Rectal smooth muscle tissue (tissue), 1 donor: ENCODE results near the gene ZBTB44.

Experiments
- H3K27ac ChIP-seq: one replicate; pipeline ENCODE4 v1.7.0; 2013; ENCODE audit warnings: low read depth, low read length, inconsistent platforms
- H3K27me3 ChIP-seq: one replicate; pipeline ENCODE4 v1.7.0; 2013; ENCODE audit warnings: low read length; ENCODE audit not compliant: control insufficient read depth, insufficient read depth
- H3K36me3 ChIP-seq: one replicate; pipeline ENCODE4 v1.7.0; 2013; ENCODE audit warnings: low read length; ENCODE audit not compliant: control insufficient read depth, insufficient read depth
- H3K4me1 ChIP-seq: one replicate; pipeline ENCODE4 v1.7.0; 2013; ENCODE audit warnings: low read length; ENCODE audit not compliant: control insufficient read depth, insufficient read depth
- H3K4me3 ChIP-seq: one replicate; pipeline ENCODE4 v1.7.0; 2013; ENCODE audit warnings: low read length
- H3K9ac ChIP-seq: one replicate; pipeline ENCODE4 v1.7.0; 2013; ENCODE audit warnings: low read length

ZBTB44 gene

DNA sequence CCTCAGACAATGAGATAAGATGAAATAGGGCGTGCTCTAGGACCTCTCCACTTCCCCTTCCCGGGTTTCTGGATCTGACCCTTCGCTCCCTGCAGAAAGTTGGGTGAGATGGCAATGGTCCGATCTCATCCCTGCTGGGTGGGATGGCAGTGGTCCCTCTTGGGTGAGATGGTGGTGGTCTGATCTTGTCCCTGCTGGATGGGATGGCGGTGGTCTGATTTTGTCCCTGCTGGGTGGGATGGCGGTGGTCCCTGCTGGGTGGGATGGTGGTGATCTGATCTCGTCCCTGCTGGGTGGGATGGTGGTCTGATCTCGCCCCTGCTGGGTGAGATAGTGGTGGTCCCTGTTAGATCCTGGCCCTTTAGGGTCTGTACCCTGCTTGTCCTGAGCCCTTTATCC lies 133.8 kb downstream of the ZBTB44 start:
- peak overlapping the region; percentile 3 for H3K4me3 ChIP-seq
- no peak overlapping the region for H3K27ac ChIP-seq
- H3K4me1 ChIP-seq = no peaks in the 10 kb centered on the region
- H3K36me3 ChIP-seq = no peaks in the 10 kb centered on the region
- H3K9ac ChIP-seq = no peak overlapping the region
- H3K27me3 ChIP-seq = no peaks in the 10 kb centered on the region

DNA sequence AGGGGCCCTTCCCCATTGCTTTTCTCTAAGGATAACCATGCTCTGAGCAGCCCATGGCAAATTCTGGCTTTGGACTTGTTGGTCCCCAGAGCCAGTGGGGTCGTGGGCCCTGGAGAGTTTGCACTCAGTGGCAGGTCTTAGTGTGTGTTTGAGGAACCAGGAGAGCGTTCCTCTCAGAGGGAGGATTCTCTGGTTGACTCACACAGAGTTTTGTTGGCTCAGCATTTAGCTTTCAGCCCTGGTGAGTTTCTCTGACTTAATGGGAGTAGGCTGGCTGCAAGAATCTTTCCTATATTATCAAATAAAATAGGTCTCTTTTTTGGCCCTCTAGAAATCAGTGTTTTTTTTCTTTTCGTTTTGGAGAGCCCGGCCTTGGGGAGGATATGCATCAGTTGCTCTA lies 134.2 kb downstream of the ZBTB44 start:
- Histone ChIP-seq H3K36me3 (no peaks in the 10 kb centered on the region), H3K4me3 (no peak overlapping the region), H3K9ac (no peak overlapping the region), H3K27ac (no peak overlapping the region), H3K4me1 (no peaks in the 10 kb centered on the region), H3K27me3 (no peaks in the 10 kb centered on the region)

DNA sequence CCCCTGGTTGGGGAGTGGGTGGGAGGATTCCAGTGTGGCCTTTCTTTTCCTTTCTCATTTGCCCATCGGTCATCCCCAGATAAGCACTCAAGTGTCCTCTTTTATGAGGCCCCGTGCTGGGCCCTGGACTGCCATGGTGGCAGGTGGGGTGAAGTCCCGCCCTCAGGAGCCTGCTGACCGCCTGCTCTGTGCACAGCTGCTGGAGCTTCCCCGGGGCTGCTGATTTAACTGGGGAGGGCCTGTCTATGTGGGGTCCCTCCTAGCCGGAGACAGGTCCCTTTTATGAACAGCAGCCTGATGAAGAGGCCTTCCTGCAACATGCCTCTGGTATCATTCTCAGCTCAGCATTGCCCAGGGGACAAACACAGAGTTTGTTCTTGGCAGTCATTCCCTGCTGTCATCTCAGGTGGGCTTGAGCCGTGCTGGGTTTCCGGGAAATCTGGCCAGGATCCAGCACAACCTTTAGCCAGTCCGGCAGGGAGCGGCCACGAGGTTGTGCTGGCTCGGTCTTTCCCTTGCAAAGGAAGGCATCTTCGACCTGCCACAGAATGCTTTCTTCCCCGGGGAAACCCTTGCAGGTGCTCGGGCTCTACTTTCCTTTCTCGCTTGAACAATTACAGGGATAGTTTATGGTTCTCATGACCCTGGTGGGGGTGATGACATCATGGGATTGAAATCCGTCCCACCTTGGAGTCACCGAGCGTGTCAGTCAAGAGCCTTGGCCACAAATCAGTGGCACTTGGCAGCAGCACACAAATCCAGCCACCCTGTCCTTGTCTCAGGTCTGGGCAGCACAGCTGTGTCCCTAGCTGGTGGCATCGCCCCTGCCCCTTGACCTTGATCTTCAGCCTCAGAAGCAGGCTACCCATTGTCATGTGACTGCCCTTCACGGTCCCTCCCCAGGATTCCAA lies 135.1 kb downstream of the ZBTB44 start:
- Histone ChIP-seq H3K27ac (no peak overlapping the region), H3K4me1 (no peaks in the 10 kb centered on the region), H3K9ac (no peak overlapping the region)

DNA sequence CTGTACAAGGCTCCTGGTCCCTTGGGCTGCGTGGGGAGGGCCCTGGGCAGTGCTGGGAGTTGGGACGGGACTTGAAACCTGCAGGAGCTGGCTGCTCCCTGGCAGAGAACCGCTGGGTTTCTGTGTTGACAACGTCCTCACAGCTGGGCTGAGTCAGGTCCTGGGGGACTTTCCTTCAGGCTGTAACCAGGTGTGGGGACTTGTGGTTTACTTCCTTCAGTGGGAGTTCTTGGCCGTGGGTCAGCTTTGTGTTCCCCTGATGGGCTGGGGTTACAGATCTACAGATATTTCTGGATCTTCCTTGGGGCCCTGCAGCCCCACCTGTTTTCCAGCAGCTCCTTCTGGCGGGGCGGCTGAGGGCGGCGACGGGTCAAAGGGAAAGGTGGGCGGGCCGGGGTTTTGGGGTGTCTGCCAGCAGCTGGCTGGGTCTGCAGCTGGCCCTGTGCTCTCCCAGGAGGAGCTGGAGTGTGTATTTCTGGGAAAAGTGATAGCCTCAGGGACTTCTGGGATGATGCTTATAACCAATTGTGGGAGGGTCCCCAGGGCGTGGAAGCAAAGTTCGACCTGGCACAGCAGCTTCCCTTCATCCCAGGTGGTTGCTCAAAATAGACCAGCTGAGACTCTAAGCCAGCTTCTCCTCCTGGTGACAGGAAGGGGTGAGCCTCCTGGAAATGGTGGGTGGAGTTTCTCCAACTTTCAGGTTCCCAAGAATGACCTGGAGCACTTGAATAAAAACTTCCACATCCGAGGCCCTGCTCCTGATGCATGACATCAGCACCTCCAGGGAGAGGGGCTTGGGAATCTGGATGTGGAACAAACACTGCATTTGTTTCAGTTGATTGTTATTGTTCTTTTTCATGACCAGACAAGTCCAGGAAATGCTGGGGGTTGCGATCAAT lies 136.0 kb downstream of the ZBTB44 start:
- H3K9ac ChIP-seq = no peak overlapping the region
- no peaks in the 10 kb centered on the region for H3K36me3 ChIP-seq
- no peaks in the 10 kb centered on the region for H3K4me1 ChIP-seq
- H3K27me3 ChIP-seq = no peaks in the 10 kb centered on the region
- H3K27ac ChIP-seq = no peak overlapping the region
- no peak overlapping the region for H3K4me3 ChIP-seq

More for the DNA sequence above, 135.1 kb downstream of the ZBTB44 start:
- Histone ChIP-seq H3K4me3 (no peak overlapping the region), H3K36me3 (no peaks in the 10 kb centered on the region), H3K27me3 (no peaks in the 10 kb centered on the region)

DNA sequence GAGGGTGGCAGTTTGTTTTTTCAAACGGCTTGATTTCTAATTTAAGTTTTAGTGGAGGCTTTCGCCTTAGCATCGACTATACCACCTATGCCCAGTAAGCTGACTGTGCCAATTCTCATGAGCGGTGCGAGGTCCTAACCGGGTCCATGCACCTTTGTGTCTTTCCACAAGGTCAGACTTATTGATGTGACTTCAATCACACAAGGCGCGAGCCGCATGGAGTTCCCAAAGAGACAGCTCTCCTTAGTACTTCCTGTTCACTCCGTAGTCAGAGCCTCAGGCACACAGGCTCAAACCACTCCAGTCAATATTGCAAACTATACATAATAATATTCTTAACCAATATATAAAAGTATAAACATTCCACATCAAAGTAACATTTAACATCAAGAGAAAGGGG lies 136.9 kb downstream of the ZBTB44 start:
- no peak overlapping the region for H3K9ac ChIP-seq
- H3K4me1 ChIP-seq = no peaks in the 10 kb centered on the region
- no peak overlapping the region for H3K27ac ChIP-seq
- no peaks in the 10 kb centered on the region for H3K36me3 ChIP-seq
- no peaks in the 10 kb centered on the region for H3K27me3 ChIP-seq
- no peak overlapping the region for H3K4me3 ChIP-seq
